ENCODE data around the gene MRPL48.
"Not testable (repeated sequence)": the region's sequence is repeated elsewhere in the genome, so short reads cannot be mapped to it uniquely, and the experiment has no call there.

The MRPL48 gene

DNA sequence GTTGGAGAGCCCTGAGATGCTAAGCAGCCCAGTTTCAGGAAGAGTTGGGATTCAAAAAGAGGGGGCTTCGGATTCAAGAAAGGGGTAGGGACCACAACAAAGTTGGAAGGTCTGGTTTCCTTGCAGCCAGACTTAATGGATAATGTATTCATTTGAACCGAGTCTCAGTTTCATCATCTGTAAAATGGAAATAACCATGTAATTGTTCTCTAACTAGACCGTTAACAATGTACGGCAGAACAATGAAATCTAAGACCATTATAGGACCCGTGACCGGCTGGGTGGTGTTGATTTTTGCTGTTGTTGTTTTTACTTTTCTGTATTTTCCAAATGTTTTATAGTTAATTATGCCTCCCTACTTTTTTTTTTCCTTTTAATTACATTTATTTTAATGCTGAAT lies 6.4 kb upstream of the MRPL48 start:
- DNase-seq (ENCODE audit: extremely low read depth, low read depth): no peak
- no peak for TF ChIP-seq CTCF (IDR thresholded peaks at IDR 0.05; ENCODE audit: low read depth, low read length)

- no peak for TF ChIP-seq CTCF (IDR thresholded peaks at IDR 0.05; ENCODE audit: low read depth, low read length)
- DNase-seq (ENCODE audit: extremely low read depth, low read depth): no peak
Measured at GRCh38 chr11:73783483-73784020, 4.1 kb upstream of the MRPL48 start.

- no peak for TF ChIP-seq CTCF (IDR thresholded peaks at IDR 0.05; ENCODE audit: low read depth, low read length)
- DNase-seq (ENCODE audit: extremely low read depth, low read depth): no peak
Measured at GRCh38 chr11:73784080-73784634, 3.5 kb upstream of the MRPL48 start.

DNA sequence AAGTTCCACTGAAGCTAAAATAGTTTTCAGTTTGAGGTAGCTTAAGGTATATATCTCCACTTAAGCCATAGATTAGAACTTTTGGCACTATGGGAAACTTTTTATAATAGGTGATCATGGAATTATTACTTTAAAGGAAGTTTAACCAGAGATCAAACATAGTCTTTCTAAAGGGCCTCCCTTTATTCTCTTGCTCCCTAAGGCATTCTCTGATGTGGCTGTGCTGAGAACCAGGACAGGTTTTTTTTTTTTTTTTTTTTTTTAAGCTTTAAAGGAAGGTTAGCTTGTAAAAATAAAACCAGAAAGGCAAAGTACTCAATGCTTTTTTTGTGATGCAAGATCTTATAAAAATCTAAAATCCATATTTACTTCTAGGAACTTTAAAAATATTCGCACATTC lies 2.9 kb upstream of the MRPL48 start:
- no peak for DNase-seq (ENCODE audit: extremely low read depth, low read depth)
- TF ChIP-seq CTCF (IDR thresholded peaks at IDR 0.05; ENCODE audit: low read depth, low read length): no peak

DNA sequence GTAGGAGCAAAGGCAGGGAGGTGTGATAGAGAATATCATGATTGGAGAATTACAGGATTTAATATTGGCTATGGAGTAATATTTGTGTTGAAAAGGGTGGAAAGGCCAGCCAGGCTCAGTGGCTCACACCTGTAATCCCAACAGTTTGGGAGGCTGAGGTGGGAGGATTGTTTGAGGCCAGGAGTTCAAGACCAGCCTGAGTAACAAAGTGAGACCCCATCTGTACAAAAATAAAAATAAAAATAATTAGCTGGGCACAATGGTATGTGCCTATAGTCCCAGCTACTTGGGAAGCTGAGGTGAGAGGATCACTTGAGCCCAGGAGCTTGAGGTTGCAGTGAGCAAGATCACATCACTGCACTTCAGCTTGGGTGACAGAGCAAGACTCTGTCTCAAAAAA lies 2.2 kb upstream of the MRPL48 start:
- not testable (repeated sequence) for DNase-seq (ENCODE audit: extremely low read depth, low read depth)

GRCh38 chr11:73787051-73787642 lies 527 bp upstream of the MRPL48 start:
- no peak for TF ChIP-seq CTCF (IDR thresholded peaks at IDR 0.05; ENCODE audit: low read depth, low read length)
- DNase-seq (ENCODE audit: extremely low read depth, low read depth): no peak

GRCh38 chr11:73789279-73789670 lies 1.6 kb downstream of the MRPL48 start:
- TF ChIP-seq CTCF (IDR thresholded peaks at IDR 0.05; ENCODE audit: low read depth, low read length): no peak

GRCh38 chr11:73792584-73792983 lies 4.9 kb downstream of the MRPL48 start:
- DNase-seq (ENCODE audit: extremely low read depth, low read depth): no peak
- TF ChIP-seq CTCF (IDR thresholded peaks at IDR 0.05; ENCODE audit: low read depth, low read length): no peak

More at GRCh38 chr11:73789279-73789670, 1.6 kb downstream of the MRPL48 start:
- no peak for DNase-seq (ENCODE audit: extremely low read depth, low read depth)
